Uterus (tissue), 2 donors: Measurements from ENCODE around the gene WAC.

ENCODE experiments used
- POLR2A ChIP-seq, 2 donors: fragments of 450-650 bp; IDR thresholded peaks; one replicate each; pipeline ENCODE4 v1.6.1; 2016; ENCODE audit warnings: antibody characterized with exemption in 2 of 2, mild to moderate bottlenecking in 1 of 2, moderate library complexity in 1 of 2
- TF ChIP-seq, protein P1 (sequence below), 4 experiments: fragments of 200-600 bp in 2 of 4; fragments of 450-650 bp in 2 of 4; sonication (generic) in 2 of 4; IDR thresholded peaks; one replicate each; pipeline ENCODE4 v1.5.1; 2016 to 2019; ENCODE audit warnings: antibody characterized with exemption in 4 of 4, mild to moderate bottlenecking in 2 of 4, moderate library complexity in 1 of 4

DNA sequence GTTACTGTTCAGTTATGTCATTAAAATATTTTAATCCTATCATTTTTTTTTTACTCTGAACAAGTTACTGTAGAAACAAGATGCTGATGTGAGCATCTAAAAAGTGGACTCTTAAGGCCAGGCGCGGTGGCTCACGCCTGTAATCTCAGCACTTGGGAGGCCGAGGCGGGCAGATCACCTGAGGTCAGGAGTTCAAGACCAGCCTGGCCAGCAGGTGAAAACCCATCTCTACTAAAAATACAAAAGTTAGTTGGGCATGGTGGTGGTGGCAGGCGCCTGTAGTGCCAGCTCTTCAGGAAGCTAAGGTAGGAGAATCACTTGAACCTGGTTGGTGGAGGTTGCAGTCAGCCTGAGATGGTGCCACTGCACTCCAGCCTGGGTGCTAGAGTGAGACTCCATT is 2.9 kb downstream of the WAC start:
- no peak for TF ChIP-seq POLR2A (IDR thresholded peaks at IDR 0.05)
- TF ChIP-seq, protein P1, sequence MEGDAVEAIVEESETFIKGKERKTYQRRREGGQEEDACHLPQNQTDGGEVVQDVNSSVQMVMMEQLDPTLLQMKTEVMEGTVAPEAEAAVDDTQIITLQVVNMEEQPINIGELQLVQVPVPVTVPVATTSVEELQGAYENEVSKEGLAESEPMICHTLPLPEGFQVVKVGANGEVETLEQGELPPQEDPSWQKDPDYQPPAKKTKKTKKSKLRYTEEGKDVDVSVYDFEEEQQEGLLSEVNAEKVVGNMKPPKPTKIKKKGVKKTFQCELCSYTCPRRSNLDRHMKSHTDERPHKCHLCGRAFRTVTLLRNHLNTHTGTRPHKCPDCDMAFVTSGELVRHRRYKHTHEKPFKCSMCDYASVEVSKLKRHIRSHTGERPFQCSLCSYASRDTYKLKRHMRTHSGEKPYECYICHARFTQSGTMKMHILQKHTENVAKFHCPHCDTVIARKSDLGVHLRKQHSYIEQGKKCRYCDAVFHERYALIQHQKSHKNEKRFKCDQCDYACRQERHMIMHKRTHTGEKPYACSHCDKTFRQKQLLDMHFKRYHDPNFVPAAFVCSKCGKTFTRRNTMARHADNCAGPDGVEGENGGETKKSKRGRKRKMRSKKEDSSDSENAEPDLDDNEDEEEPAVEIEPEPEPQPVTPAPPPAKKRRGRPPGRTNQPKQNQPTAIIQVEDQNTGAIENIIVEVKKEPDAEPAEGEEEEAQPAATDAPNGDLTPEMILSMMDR (IDR thresholded peaks at IDR 0.05): no peak
